Measurements from ENCODE around the gene RASGRP4.

The RASGRP4 gene

GRCh38 chr19:38383743-38384142 is 42.3 kb downstream of the RASGRP4 start:
- Histone ChIP-seq H3K4me3 (ENCODE audit: low read depth, low read length) (no peak overlapping the region), H3K4me1 (ENCODE audit: control insufficient read depth, insufficient read depth, low read length) (peaks cover 14% of the 10 kb centered on the region), H3K36me3 (ENCODE audit: control insufficient read depth in 2 of 2, insufficient read depth in 1 of 2, low read length in 2 of 2) (peaks cover 56 to 71% of the 10 kb centered on the region in 2 experiments), H3K9me3 (ENCODE audit: control insufficient read depth, insufficient read depth, low read depth, low read length) (no peaks in the 10 kb centered on the region), H3K27ac (ENCODE audit: extremely low read depth, low read depth, low read length) (no peak overlapping the region)
- POLR2A ChIA-PET: interaction anchor here (0.6 to 3.8 kb wide), 3 partner anchors 9 to 23 kb away, joined by 3 to 36 read pairs (median 10); partner anchors contain the start of genes FAM98C and PSMD8
- CTCF ChIA-PET: interaction anchor here (0.6 to 2.4 kb wide), 6 partner anchors 48 to 716 kb away, joined by 3 to 14 read pairs (median 4); partner anchors contain the start of gene CATSPERG
- TF ChIP-seq ZNF133 (tag by site-specific recombination; IDR thresholded peaks at IDR 0.05) (no peak), ZNF600 (tag by site-specific recombination; IDR thresholded peaks at IDR 0.05) (no peak), HIC1 (tag by site-specific recombination; IDR thresholded peaks at IDR 0.05) (no peak), SCRT2 (tag by site-specific recombination; IDR thresholded peaks at IDR 0.05) (no peak), SP3 (tag by site-specific recombination; IDR thresholded peaks at IDR 0.05) (no peak), KLF17 (tag by site-specific recombination; IDR thresholded peaks at IDR 0.05) (no peak), ZNF280D (tag by site-specific recombination; IDR thresholded peaks at IDR 0.05) (no peak), ZFP69B (tag by site-specific recombination; IDR thresholded peaks at IDR 0.05) (peak; percentile 74; the same call in 1 of the 2 replicates), ZNF629 (tag by site-specific recombination; IDR thresholded peaks at IDR 0.05) (no peak), ZNF473 (tag by site-specific recombination; IDR thresholded peaks at IDR 0.05) (no peak), INSM2 (tag by site-specific recombination; IDR thresholded peaks at IDR 0.05) (no peak), ELK4 (IDR thresholded peaks at IDR 0.05; ENCODE audit: borderline replicate concordance, low read depth, low read length) (no peak), ZNF692 (tag by site-specific recombination; IDR thresholded peaks at IDR 0.05) (peak; percentile 72)

- Histone ChIP-seq H3K36me3 (ENCODE audit: control insufficient read depth in 2 of 2, insufficient read depth in 1 of 2, low read length in 2 of 2) (peaks cover 61 to 72% of the 10 kb centered on the region in 2 experiments), H3K4me1 (ENCODE audit: control insufficient read depth, insufficient read depth, low read length) (peaks cover 11% of the 10 kb centered on the region), H3K4me3 (ENCODE audit: low read depth, low read length) (no peak overlapping the region), H3K9me3 (ENCODE audit: control insufficient read depth, insufficient read depth, low read depth, low read length) (no peaks in the 10 kb centered on the region), H3K27ac (ENCODE audit: extremely low read depth, low read depth, low read length) (no peak overlapping the region)
- TF ChIP-seq ZNF174 (tag by site-specific recombination; IDR thresholded peaks at IDR 0.05) (no peak), ZNF366 (tag by site-specific recombination; conservative IDR thresholded peaks at IDR 0.05) (peak; percentile 34; the same call in 1 of the 2 replicates)
- ChIA-PET CTCF (interaction anchor here (0.7 to 2.4 kb wide), 2 partner anchors 47 to 139 kb away, joined by 3 to 14 read pairs; no protein-coding TSS in a partner anchor), POLR2A (interaction anchor here (3.8 kb wide), 1 partner anchor 8 kb away, joined by 36 read pairs; the partner anchor contains the start of gene PSMD8)
Measured at GRCh38 chr19:38383184-38383583, 42.8 kb downstream of the RASGRP4 start.
